Measurements from ENCODE around the gene SLC6A1. TPM values are rescaled to one million over a fixed set of nuclear protein-coding genes. Genes with fewer than 3 reads are reported as not detected.

SLC6A1 gene
- total RNA-seq, 1 experiment from 2014 or later: not detected

- Histone ChIP-seq H3K4me1 (ENCODE audit: control insufficient read depth in 1 of 2, insufficient read depth in 2 of 2, low read length in 2 of 2) (no peaks in the 10 kb centered on the region), H2AFZ (ENCODE audit: low read depth, low read length, poor library complexity, severe bottlenecking) (no peak overlapping the region), H3K79me2 (ENCODE audit: insufficient read depth, low read length) (no peaks in the 10 kb centered on the region), H3K4me3 (replicated peaks in 1 of 2; ENCODE audit: low read depth in 1 of 2, low read length in 2 of 2) (no peak overlapping the region), H3K9me3 (ENCODE audit: control insufficient read depth in 1 of 2, insufficient read depth in 1 of 2, low read depth in 1 of 2, low read length in 2 of 2) (no peaks in the 10 kb centered on the region), H3K9ac (ENCODE audit: low read length) (no peak overlapping the region), H3K36me3 (ENCODE audit: control insufficient read depth in 1 of 2, insufficient read depth in 2 of 2, low read length in 2 of 2) (no peaks in the 10 kb centered on the region), H3K9me2 (ENCODE audit: insufficient read depth) (no peaks in the 10 kb centered on the region), H3K27ac (ENCODE audit: low read depth, low read length) (no peak overlapping the region), H3K27me3 (ENCODE audit: insufficient read depth, low read length) (peaks cover 58% of the 10 kb centered on the region; the same call in 1 of the 2 replicates), H3K4me2 (ENCODE audit: low read length) (no peak overlapping the region), H4K20me1 (ENCODE audit: insufficient read depth) (no peaks in the 10 kb centered on the region)
- TF ChIP-seq POLR2AphosphoS5 (IDR thresholded peaks at IDR 0.05; ENCODE audit: low read depth, low read length) (no peak), EGR1 (IDR thresholded peaks at IDR 0.05; ENCODE audit: low read depth) (no peak), CEBPB (IDR thresholded peaks at IDR 0.05; ENCODE audit: low read depth) (no peak), ZFX (IDR thresholded peaks at IDR 0.05) (no peak), ZNF274 (IDR thresholded peaks at IDR 0.05; ENCODE audit: low read depth, low read length) (no peak), SIN3A (IDR thresholded peaks at IDR 0.05; ENCODE audit: low read depth) (no peak), MAX (IDR thresholded peaks at IDR 0.05) (no peak), ZBTB33 (IDR thresholded peaks at IDR 0.05; ENCODE audit: extremely low read depth, insufficient replicate concordance, low read length) (no peak), YY1 (IDR thresholded peaks at IDR 0.05; ENCODE audit: extremely low read depth, insufficient replicate concordance, low read depth, low read length) (no peak), JUND (IDR thresholded peaks at IDR 0.05) (no peak), REST (IDR thresholded peaks at IDR 0.05; ENCODE audit: low read depth) (no peak)
- intact Hi-C loops (cut with micrococcal nuclease): no loop called here
- POLR2A ChIA-PET: no interaction called here
- ATAC-seq: peak; percentile 71
- BruUV-seq (replicated peaks): no TSS peak
- RAD21 ChIA-PET (ENCODE audit: low non-redundant PET in 1 of 2, low total read pairs in 2 of 2, uncharacterized antibody in 2 of 2, unreplicated experiment in 2 of 2): no interaction called here
- CTCF ChIA-PET: no interaction called here
- DNase-seq (ENCODE audit: low read depth, low spot score): no peak
Measured at GRCh38 chr3:10975695-10976234, 16.8 kb upstream of the SLC6A1 start.

Measured in HCT116 (cell line).